HEK293T (cell line): ENCODE measurements around the gene REV3L.
A peak's percentile ranks its signal among the peaks of the same experiment; 100 is the strongest.

Source experiments
- CTCF ChIA-PET: fragments of 350-600 bp; formaldehyde crosslinking; extraction: SDS; loops from one replicate; lab custom pipeline; 2021; ENCODE audit warnings: antibody characterized with exemption, inconsistent platforms; lab: Yijun Ruan, JAX
- POLR2A ChIA-PET: fragments of 350-600 bp; formaldehyde crosslinking; extraction: SDS; loops from one replicate; lab custom pipeline; 2020; ENCODE audit warnings: antibody characterized with exemption, inconsistent platforms; lab: Yijun Ruan, JAX
- DNase-seq: peaks from one replicate; pipeline ENCODE4 v3.0.0; 2012; ENCODE audit warnings: mixed read lengths; ENCODE audit errors: extremely low spot score
- ARNT ChIP-seq: fragments of 450-650 bp; IDR thresholded peaks from 2 replicates; pipeline ENCODE4 v1.6.1; 2017; ENCODE audit warnings: mild to moderate bottlenecking
- BHLHE40 ChIP-seq: fragments of 450-650 bp; IDR thresholded peaks from 2 replicates; pipeline ENCODE4 v1.6.1; 2016; ENCODE audit warnings: mild to moderate bottlenecking, moderate library complexity, borderline replicate concordance
- CTBP1 ChIP-seq: fragments of 450-650 bp; IDR thresholded peaks from 2 replicates; pipeline ENCODE4 v1.6.1; 2016; ENCODE audit warnings: borderline replicate concordance
- ELF4 ChIP-seq: fragments of 450-650 bp; IDR thresholded peaks from 2 replicates; pipeline ENCODE4 v1.6.1; 2017; ENCODE audit warnings: antibody characterized with exemption
- FOXA1 ChIP-seq: fragments of 450-650 bp; IDR thresholded peaks from 2 replicates; pipeline ENCODE4 v1.6.1; 2016; ENCODE audit warnings: mild to moderate bottlenecking
- FOXK2 ChIP-seq: fragments of 450-650 bp; IDR thresholded peaks from 2 replicates; pipeline ENCODE4 v1.6.1; 2016; ENCODE audit warnings: mild to moderate bottlenecking
- FOXM1 ChIP-seq: fragments of 450-650 bp; IDR thresholded peaks from 2 replicates; pipeline ENCODE4 v1.6.1; 2017; ENCODE audit warnings: mild to moderate bottlenecking, borderline replicate concordance
- HDGF ChIP-seq: fragments of 450-650 bp; IDR thresholded peaks from 2 replicates; pipeline ENCODE4 v1.6.1; 2017; ENCODE audit warnings: antibody characterized with exemption, borderline replicate concordance
- L3MBTL2 ChIP-seq: fragments of 450-650 bp; conservative IDR thresholded peaks from 2 replicates; pipeline ENCODE4 v1.6.1; 2016; ENCODE audit warnings: mild to moderate bottlenecking
- LEF1 ChIP-seq: fragments of 450-650 bp; IDR thresholded peaks from 2 replicates; pipeline ENCODE4 v1.6.1; 2017; ENCODE audit warnings: mild to moderate bottlenecking, borderline replicate concordance
- NFRKB ChIP-seq: fragments of 450-650 bp; IDR thresholded peaks from 2 replicates; pipeline ENCODE4 v1.6.1; 2016; ENCODE audit warnings: mild to moderate bottlenecking, moderate library complexity
- PKNOX1 ChIP-seq: fragments of 450-650 bp; IDR thresholded peaks from 2 replicates; pipeline ENCODE4 v1.6.1; 2016
- SP1 ChIP-seq: fragments of 450-650 bp; IDR thresholded peaks from 2 replicates; pipeline ENCODE4 v1.6.1; 2017
- SUZ12 ChIP-seq: fragments of 450-650 bp; IDR thresholded peaks from 2 replicates; pipeline ENCODE4 v1.6.1; 2016; ENCODE audit warnings: mild to moderate bottlenecking
- TARDBP ChIP-seq: fragments of 450-650 bp; IDR thresholded peaks from 2 replicates; pipeline ENCODE4 v1.6.1; 2016
- ZNF384 ChIP-seq: fragments of 450-650 bp; IDR thresholded peaks from 2 replicates; pipeline ENCODE4 v1.6.1; 2016

Gene REV3L

GRCh38 chr6:111482959-111483735 lies at the start of gene REV3L:
REV3L (minus strand) TSS chr6:111483218; CDS start chr6:111482888, 330 bp downstream.
- peak; percentile 85 for DNase-seq
- CTCF ChIA-PET = interaction anchor here (0.6 kb wide), 2 partner anchors 224 to 987 kb away, joined by 3 read pairs; a partner anchor contains a TSS
- TF ChIP-seq L3MBTL2 (peak; percentile 87), CTBP1 (no peak), FOXM1 (peak; percentile 56; the same call in 1 of the 2 replicates)
- POLR2A ChIA-PET = interaction anchor here (0.6 to 2.9 kb wide), 26 partner anchors 9 to 224 kb away, joined by 3 to 32 read pairs (median 4); partner anchors contain the start of gene TRAF3IP2

GRCh38 chr6:111531185-111531584 lies 48.2 kb upstream of the REV3L start:
- TF ChIP-seq ARNT = no peak
- TF ChIP-seq LEF1 = no peak
- no peak for TF ChIP-seq SUZ12
- TF ChIP-seq FOXK2 = no peak
- no peak for TF ChIP-seq FOXA1
- ChIA-PET POLR2A (interaction anchor here (1.2 kb wide), 1 partner anchor 48 kb away, joined by 4 read pairs; the partner anchor contains the start of gene REV3L), CTCF (no interaction called here)
- DNase-seq = no peak

DNA sequence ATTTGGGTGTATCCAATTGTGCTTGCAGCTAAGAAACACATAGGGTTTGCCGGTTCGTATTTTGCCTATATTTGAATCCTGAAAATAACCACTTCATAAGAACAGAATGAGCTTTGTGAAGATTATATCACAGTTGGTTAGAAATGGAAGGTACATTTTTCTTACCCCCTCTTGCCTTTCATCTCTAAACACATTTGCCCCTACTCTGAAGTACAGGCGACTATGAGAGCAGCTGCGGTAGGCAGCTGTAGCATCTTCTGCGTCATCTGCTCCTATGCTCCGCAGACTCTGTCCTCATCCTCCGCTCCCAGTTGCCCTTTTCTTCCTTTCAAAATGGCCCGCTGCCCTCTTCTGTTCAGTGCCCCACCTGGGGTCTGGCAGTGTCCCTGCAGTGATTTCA lies 47.6 kb upstream of the REV3L start:
- no peak for TF ChIP-seq ARNT
- TF ChIP-seq NFRKB = no peak
- no peak for TF ChIP-seq SP1
- TF ChIP-seq PKNOX1 = no peak
- TF ChIP-seq ELF4 = no peak
- TF ChIP-seq L3MBTL2 = no peak
- no peak for TF ChIP-seq SUZ12
- no peak for TF ChIP-seq BHLHE40
- no peak for TF ChIP-seq CTBP1
- TF ChIP-seq ZNF384 = no peak
- no peak for TF ChIP-seq FOXM1
- TF ChIP-seq FOXA1 = no peak
- TF ChIP-seq FOXK2 = no peak
- TF ChIP-seq TARDBP = no peak
- CTCF ChIA-PET = no interaction called here
- no peak for DNase-seq
- POLR2A ChIA-PET = interaction anchor here (1.2 kb wide), 1 partner anchor 47 kb away, joined by 4 read pairs; the partner anchor contains the start of gene REV3L

DNA sequence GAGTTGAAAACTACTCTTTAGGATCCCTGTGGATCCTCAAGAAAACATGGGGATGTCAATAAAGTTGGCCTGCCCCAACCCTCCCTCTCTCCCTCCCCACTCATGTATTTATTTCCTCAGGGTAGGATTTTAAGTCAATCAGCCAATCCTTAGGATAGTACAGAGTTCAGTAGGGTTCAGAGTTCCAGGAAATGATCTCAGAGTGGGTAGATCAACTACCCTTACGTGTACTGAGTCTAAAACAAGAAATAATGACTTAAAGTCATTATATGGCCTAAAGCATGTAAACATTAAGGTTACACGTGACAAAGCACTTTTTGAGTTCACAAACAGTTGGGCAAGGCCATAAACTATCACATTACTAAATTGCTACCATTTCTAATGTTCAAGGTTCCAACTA lies 47.2 kb upstream of the REV3L start:
- TF ChIP-seq ZNF384 (no peak), SUZ12 (no peak), FOXK2 (no peak), ARNT (no peak), L3MBTL2 (no peak), FOXM1 (no peak), NFRKB (no peak), SP1 (no peak)
- ChIA-PET POLR2A (no interaction called here), CTCF (no interaction called here)
- DNase-seq = no peak

- POLR2A ChIA-PET = interaction anchor here (1.9 kb wide), 1 partner anchor 44 kb away, joined by 6 read pairs; the partner anchor contains the start of gene REV3L
- DNase-seq = no peak
- CTCF ChIA-PET = no interaction called here
- TF ChIP-seq L3MBTL2 (no peak), SP1 (no peak), NFRKB (no peak), TARDBP (no peak), CTBP1 (no peak), BHLHE40 (no peak), ELF4 (no peak), HDGF (no peak)
These were observed 44.3 kb upstream of the REV3L start for GRCh38 chr6:111527367-111527766.

DNA sequence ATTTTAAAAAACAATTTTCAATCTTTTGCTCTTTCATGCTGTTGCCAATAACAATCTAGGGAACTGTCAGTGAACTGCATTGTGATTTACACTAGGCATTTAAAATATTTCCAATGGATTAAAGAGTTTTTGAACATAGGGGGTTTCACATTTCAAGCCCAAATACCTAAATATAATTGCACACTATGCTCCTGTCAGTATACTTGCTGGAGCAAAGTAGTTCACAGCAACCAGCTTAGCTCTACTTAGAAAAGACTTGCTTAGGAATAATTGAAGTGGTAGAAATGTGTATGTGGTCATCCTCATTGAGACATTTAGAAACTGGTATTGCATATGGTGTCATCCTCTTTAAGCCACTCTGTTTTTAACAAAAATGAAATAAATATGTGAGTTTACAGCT lies 41.7 kb upstream of the REV3L start:
- CTCF ChIA-PET = no interaction called here
- DNase-seq = no peak
- no peak for TF ChIP-seq ARNT
- TF ChIP-seq LEF1 = no peak
- TF ChIP-seq HDGF = no peak
- no peak for TF ChIP-seq FOXM1
- TF ChIP-seq PKNOX1 = peak; percentile 58
- POLR2A ChIA-PET = interaction anchor here (0.9 to 3.1 kb wide), 3 partner anchors 10 to 42 kb away, joined by 3 to 7 read pairs (median 6); partner anchors contain the start of gene REV3L

DNA sequence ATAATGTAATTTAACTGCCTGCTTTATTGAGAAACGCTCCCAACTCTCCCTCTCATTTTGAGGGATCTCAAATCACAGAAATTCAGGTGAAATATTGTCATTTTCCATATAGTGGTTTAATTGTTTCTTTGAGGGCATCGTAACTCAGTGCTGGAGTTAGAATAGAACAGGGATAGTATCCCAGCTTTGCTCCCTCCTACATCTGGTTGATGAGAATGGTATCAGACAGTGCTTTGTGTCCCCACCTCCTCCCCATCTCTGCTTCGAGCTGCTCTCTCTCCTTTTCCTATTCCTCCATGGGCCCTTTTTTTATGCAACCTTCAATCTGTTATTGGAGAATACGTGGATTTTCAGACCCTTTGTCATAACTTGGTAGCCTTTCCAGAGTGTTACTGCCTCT lies 41.2 kb upstream of the REV3L start:
- TF ChIP-seq SP1 (no peak), LEF1 (no peak), PKNOX1 (no peak), ZNF384 (no peak), SUZ12 (no peak), L3MBTL2 (no peak), BHLHE40 (no peak), NFRKB (no peak), FOXM1 (no peak), HDGF (no peak), TARDBP (no peak), FOXA1 (no peak), ELF4 (no peak), CTBP1 (no peak), ARNT (no peak)
- DNase-seq = no peak
- POLR2A ChIA-PET = interaction anchor here (1.2 to 3.1 kb wide), 3 partner anchors 26 to 81 kb away, joined by 3 to 7 read pairs (median 6); partner anchors contain the start of genes REV3L and TRAF3IP2
- CTCF ChIA-PET = interaction anchor here (0.7 kb wide), 1 partner anchor 45 kb away, joined by 4 read pairs; no protein-coding TSS in a partner anchor
